ENCODE measurements around the gene GDF10. TPM values are rescaled to one million over a fixed set of nuclear protein-coding genes. Genes with fewer than 3 reads are reported as not detected.

Gene GDF10, protein sequence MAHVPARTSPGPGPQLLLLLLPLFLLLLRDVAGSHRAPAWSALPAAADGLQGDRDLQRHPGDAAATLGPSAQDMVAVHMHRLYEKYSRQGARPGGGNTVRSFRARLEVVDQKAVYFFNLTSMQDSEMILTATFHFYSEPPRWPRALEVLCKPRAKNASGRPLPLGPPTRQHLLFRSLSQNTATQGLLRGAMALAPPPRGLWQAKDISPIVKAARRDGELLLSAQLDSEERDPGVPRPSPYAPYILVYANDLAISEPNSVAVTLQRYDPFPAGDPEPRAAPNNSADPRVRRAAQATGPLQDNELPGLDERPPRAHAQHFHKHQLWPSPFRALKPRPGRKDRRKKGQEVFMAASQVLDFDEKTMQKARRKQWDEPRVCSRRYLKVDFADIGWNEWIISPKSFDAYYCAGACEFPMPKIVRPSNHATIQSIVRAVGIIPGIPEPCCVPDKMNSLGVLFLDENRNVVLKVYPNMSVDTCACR
- total RNA-seq (2014; rRNA removed; shearing (Covaris generic)) = not detected in 2 replicates

DNA sequence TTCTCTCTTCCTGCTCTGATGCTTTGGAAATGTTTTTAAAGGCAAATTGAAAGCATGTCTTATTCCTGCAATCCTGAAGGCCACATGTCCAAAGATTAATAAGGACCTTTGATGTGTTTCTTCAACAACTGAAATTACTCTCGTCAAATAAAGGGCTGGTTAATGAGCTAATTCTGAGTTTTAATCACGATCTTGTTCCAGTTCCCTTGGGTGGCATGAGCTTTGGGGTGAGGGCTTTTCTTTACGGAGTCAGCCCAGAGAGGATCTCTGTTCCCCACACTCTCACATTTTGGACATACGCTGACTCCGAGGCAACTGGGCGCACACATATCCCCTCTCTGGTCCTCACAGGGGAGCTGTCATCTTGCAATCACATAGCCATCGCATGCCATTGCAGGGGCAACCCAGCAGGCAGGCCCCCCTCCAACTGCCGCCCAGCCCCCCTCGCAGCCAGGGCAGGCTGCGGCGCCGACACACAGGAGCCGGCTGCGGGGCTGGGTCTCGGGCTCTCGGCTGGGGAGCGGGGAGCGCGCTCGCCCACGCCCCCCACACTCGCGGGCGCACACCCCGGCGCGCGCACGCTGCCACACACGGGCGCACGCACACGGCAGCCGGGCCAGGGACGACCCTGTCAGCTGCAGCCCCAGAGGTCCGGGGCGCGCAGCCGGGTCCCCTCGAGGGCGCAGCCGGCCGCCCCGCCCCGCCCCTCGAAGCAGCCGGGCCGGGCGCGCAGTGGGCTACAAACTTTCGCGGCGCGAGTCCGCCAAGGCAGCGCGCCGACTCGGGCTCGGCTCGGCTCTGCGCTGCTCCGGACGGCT, at the start of gene GDF10:
Gene GDF10 (plus strand): TSS at position 587 of the 818 bp plus-strand sequence. CDS start 455 bp downstream, outside the sequence.
- no peak for DNase-seq (ENCODE audit: low spot score)

- DNase-seq (ENCODE audit: low spot score) = no peak
Measured at GRCh38 chr10:47252093-47252780, 47.8 kb upstream of the GDF10 start.

- DNase-seq (ENCODE audit: low spot score) = no peak
Measured at GRCh38 chr10:47253030-47253637, 46.9 kb upstream of the GDF10 start.

- peak; percentile 54 for DNase-seq (ENCODE audit: low spot score)
Measured at GRCh38 chr10:47253651-47254375, 46.2 kb upstream of the GDF10 start.

DNA sequence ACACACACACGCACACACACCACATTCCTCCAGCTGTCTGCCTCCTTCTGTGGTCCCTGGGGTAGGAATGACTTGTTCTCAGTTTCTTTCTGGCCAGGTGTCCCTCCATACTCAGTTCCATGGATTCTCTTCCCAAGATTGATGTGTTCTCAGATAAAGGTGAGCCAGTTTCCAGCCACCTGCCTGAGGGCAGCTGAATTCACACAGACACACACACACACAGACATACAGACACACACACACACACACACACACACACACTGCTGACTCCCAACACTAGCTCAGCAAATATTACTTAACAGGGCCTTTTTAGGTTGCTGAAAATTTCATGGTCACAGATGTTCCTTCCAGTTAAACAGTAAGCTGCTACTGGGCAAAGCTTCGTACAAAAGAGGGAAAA, 45.4 kb upstream of the GDF10 start:
- DNase-seq (ENCODE audit: low spot score) = no peak

DNA sequence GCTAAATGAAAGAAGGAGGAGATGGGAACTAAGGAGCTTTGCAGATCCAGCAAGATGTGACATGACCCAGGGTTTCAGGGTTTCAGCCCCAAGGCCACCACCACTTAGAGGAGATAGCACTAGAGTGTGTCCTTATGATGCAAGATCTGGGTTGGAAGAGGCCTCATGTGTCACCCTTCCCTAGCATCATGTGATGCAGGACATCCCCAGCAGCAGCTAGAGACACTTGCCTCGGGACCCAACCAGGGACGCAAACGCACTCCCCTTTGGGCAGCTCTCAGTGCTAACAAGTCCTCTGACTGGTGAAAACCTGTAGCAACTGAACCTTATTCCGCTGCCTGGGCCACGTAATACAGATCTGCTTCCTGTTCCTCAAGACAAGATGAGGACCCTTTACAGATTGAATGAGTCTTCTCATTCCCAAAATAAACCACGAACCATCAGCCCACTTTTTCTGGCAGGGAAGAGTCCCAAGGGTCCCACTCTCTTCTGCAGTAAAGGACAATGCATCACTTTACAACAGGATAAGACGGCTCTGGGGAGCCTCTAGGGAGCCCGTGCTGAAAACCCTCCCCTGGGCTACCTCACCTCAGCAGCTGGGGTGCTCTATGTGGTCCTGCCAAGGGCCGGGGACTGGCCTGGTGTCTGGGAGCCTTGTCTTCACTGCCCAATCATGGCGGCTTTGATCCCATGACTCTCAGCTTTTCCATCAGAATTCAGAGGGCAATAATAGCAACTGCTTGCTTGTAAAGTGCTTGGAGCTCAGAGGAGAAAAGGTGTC, 44.8 kb upstream of the GDF10 start:
- no peak for DNase-seq (ENCODE audit: low spot score)

DNA sequence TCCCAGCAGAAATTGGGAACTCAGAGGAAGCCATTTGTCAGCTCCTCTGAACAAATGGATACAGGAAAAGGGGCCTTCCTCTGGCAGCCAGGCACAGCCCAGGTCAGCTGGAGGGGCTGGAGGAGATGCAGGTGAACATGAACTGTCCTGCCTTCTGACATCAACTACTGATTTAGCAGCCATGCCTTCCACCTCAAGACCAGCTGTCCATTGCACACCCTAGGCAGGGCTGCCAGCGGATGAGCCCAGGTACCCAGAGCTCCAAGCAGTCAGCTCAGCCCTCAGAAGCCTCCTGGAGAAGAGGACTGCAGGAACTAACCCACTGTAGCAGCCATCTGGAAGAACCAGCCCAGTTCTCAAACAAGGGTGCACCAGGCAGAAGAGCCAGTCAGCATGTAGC, 44.1 kb upstream of the GDF10 start:
- no peak for DNase-seq (ENCODE audit: low spot score)

DNA sequence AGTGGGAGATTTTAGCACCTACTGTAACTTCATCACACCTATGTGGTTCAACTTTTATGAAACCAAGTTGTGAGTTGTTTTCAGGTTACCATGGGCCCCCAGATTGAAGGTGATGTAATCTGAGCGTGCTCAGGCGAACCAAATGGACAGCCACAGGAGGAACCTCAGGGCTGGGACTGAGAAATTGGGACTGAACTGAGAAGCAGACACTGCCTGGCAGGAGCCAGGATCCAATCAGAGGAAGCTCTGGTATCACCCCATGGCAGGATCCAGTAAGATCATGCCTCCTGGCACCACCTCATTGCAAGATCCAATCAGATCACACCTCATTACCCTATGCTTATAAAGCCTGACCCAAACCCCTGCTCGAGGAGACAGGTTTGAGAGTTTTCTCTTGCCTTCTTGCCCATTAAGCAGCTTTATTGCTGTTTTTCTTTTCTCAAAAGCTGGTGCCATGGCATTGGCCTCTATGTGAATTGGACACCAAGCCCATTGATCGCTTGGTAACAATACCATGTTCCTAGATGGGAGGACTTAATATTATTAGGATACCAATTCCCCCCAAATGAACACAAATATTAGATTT, 43.2 kb upstream of the GDF10 start:
- DNase-seq (ENCODE audit: low spot score) = no peak

DNA sequence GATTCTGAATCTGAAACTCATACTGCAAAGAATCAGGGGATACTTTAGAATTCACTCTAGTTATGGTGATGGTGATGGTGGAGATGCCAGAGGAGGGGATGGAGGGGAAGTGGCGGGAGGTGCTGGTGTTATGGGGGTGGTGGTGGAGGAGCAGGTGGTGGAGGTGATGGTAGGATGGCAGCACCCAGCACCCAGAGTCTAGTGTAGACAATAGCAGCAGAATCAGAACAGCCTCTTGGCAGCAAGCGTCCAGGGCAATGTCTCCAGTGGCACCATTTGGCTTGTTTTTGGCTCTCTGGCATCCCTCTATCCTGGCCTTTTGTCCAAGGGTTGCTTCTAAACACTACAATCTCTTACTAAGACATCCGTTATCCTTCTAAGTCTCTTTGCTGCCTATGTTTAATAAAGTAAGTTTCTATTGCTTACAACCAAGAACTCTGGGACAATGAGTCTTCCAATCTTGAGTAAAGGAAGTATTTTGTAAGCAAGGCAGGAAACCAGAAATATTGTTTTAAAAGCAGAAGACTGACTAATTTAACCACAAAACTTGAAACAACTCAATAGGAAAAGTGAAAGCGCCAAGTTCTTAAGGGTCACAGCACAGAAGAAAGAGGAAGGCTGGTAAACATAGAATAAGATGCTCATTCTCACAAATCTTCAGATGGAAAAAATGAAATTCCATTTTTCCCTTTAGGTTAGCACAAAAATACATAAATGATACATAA, 42.4 kb upstream of the GDF10 start:
- DNase-seq (ENCODE audit: low spot score) = peak; percentile 61

DNA sequence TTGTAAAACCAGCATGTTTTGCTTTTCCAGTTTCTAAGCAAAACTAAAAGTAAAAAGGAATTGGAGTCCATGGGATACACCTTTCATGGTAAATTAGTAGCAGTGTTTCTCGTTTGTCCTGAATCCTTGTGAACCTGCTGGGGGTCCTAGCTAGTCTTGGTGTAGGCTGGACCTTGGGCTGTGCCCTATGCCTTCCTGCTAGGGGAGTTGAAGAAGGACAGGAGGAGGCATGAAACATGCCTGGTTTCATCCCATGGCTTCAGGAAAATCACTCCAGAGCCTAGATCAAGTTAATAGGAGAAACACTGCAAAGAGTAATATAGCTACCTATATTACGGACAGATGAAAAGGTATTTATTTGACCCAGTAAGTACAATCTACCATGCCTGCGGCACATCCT, 41.1 kb upstream of the GDF10 start:
- no peak for DNase-seq (ENCODE audit: low spot score)

DNA sequence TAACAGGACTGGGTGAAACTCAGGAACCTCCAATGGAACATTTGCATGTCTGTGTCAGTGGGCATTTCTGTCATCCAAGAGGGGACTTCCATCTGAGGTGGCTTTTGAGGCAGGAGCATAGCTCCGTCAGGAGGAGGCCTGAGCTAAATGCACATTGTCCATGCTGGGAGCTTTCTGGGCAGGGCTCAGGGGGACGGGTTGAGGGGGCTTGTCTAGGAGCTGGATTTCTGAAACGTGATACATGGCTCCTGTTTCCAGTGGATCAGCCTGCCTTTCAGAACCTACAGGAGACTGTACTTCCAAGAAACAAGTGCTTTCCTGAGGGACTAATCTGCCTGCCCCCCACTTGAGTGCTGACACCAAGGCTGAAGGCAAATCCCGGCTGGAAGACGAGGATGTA, 40.5 kb upstream of the GDF10 start:
- no peak for DNase-seq (ENCODE audit: low spot score)

- DNase-seq (ENCODE audit: low spot score) = no peak
Measured at GRCh38 chr10:47260505-47261111, 39.4 kb upstream of the GDF10 start.

- DNase-seq (ENCODE audit: low spot score) = no peak
Measured at GRCh38 chr10:47261121-47261520, 38.9 kb upstream of the GDF10 start.

DNA sequence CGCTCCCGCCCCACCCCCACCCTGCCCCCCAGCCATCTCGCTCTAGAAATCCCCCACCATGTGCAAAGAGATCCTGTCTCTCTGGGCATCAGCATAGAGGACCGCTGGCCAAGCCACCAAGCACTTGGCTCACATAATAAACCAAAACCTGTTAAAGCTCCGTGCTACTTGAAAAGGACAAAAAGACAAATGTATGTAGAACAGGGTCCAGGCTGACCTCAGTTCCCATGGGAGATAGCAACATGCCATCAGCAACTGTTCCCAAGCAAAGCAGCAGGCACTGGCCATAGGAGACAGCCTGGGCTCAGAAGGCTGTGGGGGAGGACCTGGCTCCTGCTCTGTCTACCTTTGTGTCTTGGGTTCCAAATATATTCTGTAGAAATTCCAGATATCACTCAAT, 38.4 kb upstream of the GDF10 start:
- no peak for DNase-seq (ENCODE audit: low spot score)

DNA sequence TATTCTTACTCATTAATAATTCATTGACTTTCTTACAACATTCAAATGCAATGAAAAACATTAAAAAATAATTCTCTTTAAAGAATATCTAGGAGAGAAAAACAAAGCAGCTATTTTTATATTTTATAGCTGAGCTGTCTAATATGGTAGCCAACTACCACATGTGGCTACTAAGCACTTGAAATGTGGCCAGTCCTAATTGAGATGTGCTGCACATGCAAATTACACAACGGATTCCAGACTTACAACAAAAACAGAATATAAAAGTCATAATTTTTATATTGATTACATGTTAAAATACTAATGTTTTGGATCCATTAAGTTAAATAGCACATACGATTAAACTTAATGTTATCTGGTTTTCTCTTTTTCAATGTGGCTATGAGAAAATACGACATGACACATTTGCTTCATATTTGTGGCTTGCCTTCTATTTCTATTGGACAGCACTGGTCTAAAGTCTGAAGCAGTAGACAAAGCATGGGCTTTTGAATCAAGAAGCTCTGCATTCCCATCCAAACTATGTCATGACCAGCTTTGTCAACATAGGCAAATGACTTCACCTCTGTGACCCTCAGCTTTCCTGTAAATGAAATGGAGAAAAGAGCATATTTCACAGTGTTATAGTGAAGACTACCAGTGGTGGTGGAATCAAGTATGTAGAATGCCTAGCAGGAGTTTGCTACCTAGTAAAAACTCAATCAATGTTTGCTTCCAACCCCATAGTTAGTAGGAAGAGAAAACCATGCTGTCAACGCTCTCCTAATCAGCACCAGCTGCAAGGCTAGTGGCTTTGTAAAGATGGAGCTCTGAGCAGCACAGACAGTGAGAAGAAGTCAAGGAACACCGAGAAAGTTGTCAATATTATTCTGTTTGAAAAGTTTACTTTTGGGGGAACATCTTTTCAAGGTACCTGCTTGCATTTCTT, 37.1 kb upstream of the GDF10 start:
- no peak for DNase-seq (ENCODE audit: low spot score)

GRCh38 chr10:47264797-47265281, 35.2 kb upstream of the GDF10 start:
- DNase-seq (ENCODE audit: low spot score) = no peak

GRCh38 chr10:47266602-47267001, 33.4 kb upstream of the GDF10 start:
- DNase-seq (ENCODE audit: low spot score) = no peak

All from H4 (cell line).